Measurements from ENCODE around the gene WASF2. TPM values are rescaled to one million over a fixed set of nuclear protein-coding genes. Genes with fewer than 3 reads are reported as not detected.

Gene WASF2
- total RNA-seq, 1 experiment from 2014 or later: 65.9 TPM

GRCh38 chr1:27413004-27413403 lies 77.0 kb downstream of the WASF2 start:
- Histone ChIP-seq H2BK5ac (ENCODE audit: insufficient read length, low read length) (no peak overlapping the region), H3K14ac (ENCODE audit: insufficient read depth, low read length) (no peak overlapping the region), H3K9ac (ENCODE audit: extremely low read depth, insufficient read length, low read length) (no peak overlapping the region), H4K8ac (replicated peaks; ENCODE audit: insufficient read length, low read depth, low read length) (no peak overlapping the region), H3K56ac (ENCODE audit: insufficient read length, low read depth, low read length) (no peak overlapping the region), H3K79me2 (ENCODE audit: insufficient read depth, low read length) (no peaks in the 10 kb centered on the region), H2BK20ac (ENCODE audit: low read depth, low read length, poor library complexity, severe bottlenecking) (no peak overlapping the region), H3K23me2 (ENCODE audit: insufficient read length, low read depth, low read length, poor library complexity, severe bottlenecking) (no peaks in the 10 kb centered on the region), H3K9me3 (ENCODE audit: control insufficient read depth, low read depth, low read length) (no peaks in the 10 kb centered on the region), H2AK5ac (ENCODE audit: insufficient read length, low read length) (no peak overlapping the region), H3K79me1 (ENCODE audit: insufficient read depth, low read depth, low read length, poor library complexity, severe bottlenecking) (no peaks in the 10 kb centered on the region), H2BK120ac (ENCODE audit: low read depth, low read length, poor library complexity, severe bottlenecking) (no peak overlapping the region), H3K23ac (ENCODE audit: insufficient read length, low read depth, low read length) (no peak overlapping the region), H2AFZ (ENCODE audit: low read length) (no peak overlapping the region), H3K4ac (ENCODE audit: low read depth, low read length) (no peak overlapping the region), H3T11ph (ENCODE audit: low read length) (no peak overlapping the region), H3K4me1 (ENCODE audit: insufficient read depth, low read length) (no peaks in the 10 kb centered on the region), H3K4me2 (ENCODE audit: insufficient read depth, insufficient read length, low read length) (no peak overlapping the region), H3K27me3 (ENCODE audit: insufficient read depth, low read length) (no peaks in the 10 kb centered on the region), H3K18ac (ENCODE audit: insufficient read length, low read depth, low read length) (no peak overlapping the region), H4K91ac (ENCODE audit: insufficient read length, low read depth, low read length) (no peak overlapping the region), H2BK12ac (ENCODE audit: insufficient read length, low read depth, low read length) (no peak overlapping the region), H2BK15ac (ENCODE audit: low read depth, low read length) (no peak overlapping the region), H4K5ac (ENCODE audit: insufficient read length, low read depth, low read length) (no peak overlapping the region), H4K20me1 (ENCODE audit: control insufficient read depth, insufficient read depth, insufficient read length) (no peaks in the 10 kb centered on the region), H3K27ac (ENCODE audit: insufficient read length, low read depth, low read length) (no peak overlapping the region)
- Mint-ChIP-seq H3K27ac (no peak overlapping the region), H3K4me1 (peaks cover 0 to 1% of the 10 kb centered on the region in 2 experiments; a peak in 2 of 4 replicates), H3K27me3 (ENCODE audit: low read depth) (no peaks in the 10 kb centered on the region), H3K36me3 (ENCODE audit: insufficient read depth in 1 of 3, low read depth in 3 of 3) (peaks cover 44 to 85% (median 82%) of the 10 kb centered on the region in 3 experiments; a peak in 6 of 7 replicates), H3K9me3 (no peaks in the 10 kb centered on the region), H3K4me3 (no peak overlapping the region)
- DNase-seq: no peak
- no peak for TF ChIP-seq CTCF (conservative IDR thresholded peaks at IDR 0.05)
- no CpG with 5 or more reads among the region's 4 CpGs for WGBS (ENCODE audit: extremely low coverage, insufficient read length, low lambda C conversion rate)
